Thoracic aorta (tissue), 2 donors: ENCODE measurements around the gene CDHR2. TPM values are rescaled to one million over a fixed set of nuclear protein-coding genes. Genes with fewer than 3 reads are reported as not detected.

ENCODE experiments used
- ATAC-seq: fragments of 150-250 bp; one replicate; pipeline ENCODE4 v1.8.0; 2017; ENCODE audit warnings: low read depth; ENCODE audit not compliant: insufficient number of reproducible peaks, low FRiP score
- DNase-seq: peaks from one replicate; pipeline ENCODE4 v3.0.0-alpha.2; 2020; ENCODE audit warnings: low spot score
- H3K27ac ChIP-seq, 2 donors: fragments of 200-600 bp; sonication (generic); 1 replicate in 1 of 2; 2 replicates in 1 of 2; pipeline ENCODE4 v1.5.1; 2016; ENCODE audit warnings: mild to moderate bottlenecking in 2 of 2, moderate library complexity in 2 of 2
- H3K27me3 ChIP-seq: fragments of 200-600 bp; sonication (generic); replicated peaks from 2 replicates; pipeline ENCODE4 v1.6.0; 2016; ENCODE audit warnings: mild to moderate bottlenecking; ENCODE audit not compliant: insufficient read depth
- H3K36me3 ChIP-seq: fragments of 200-600 bp; sonication (generic); one replicate; pipeline ENCODE4 v1.5.1; 2016
- H3K4me1 ChIP-seq, 2 donors: fragments of 200-600 bp; sonication (generic); 1 replicate in 1 of 2; 2 replicates in 1 of 2; pipeline versions ENCODE4 v1.5.1 to v1.6.0; 2016; ENCODE audit warnings: low read depth in 2 of 2, mild to moderate bottlenecking in 1 of 2; ENCODE audit not compliant: control insufficient read depth in 1 of 2
- H3K4me3 ChIP-seq: fragments of 200-600 bp; sonication (generic); 2 replicates; pipeline ENCODE4 v1.5.1; 2016; ENCODE audit warnings: mild to moderate bottlenecking
- H3K9me3 ChIP-seq: fragments of 200-600 bp; sonication (generic); 2 replicates; pipeline ENCODE4 v1.5.1; 2016
- CTCF ChIP-seq: fragments of 200-600 bp; sonication (generic); IDR thresholded peaks from one replicate; pipeline ENCODE4 v1.5.1; 2019; ENCODE audit warnings: antibody characterized with exemption
- total RNA-seq, 2 donors: library from RNA; depleted of rRNA; stranded (reverse); fragments of >200 nt; gene quantifications; one replicate each; pipeline versions ENCODE4 v1.1.0 to v1.2.3, GENCODE V29; 2016

CDHR2 gene
- total RNA-seq, 2 donors from 2014 or later = not detected

GRCh38 chr5:176633598-176633997 lies 84.5 kb downstream of the CDHR2 start:
- Histone ChIP-seq H3K9me3 (no peaks in the 10 kb centered on the region), H3K27me3 (peaks cover 16% of the 10 kb centered on the region), H3K4me1 (peaks cover 13 to 17% of the 10 kb centered on the region in 2 donors), H3K27ac (no peak overlapping the region), H3K4me3 (no peak overlapping the region), H3K36me3 (no peaks in the 10 kb centered on the region)
- TF ChIP-seq CTCF = no peak
- ATAC-seq (no peak), DNase-seq (no peak)

GRCh38 chr5:176636426-176636825 lies 87.3 kb downstream of the CDHR2 start:
- Histone ChIP-seq H3K36me3 (no peaks in the 10 kb centered on the region), H3K27me3 (peaks cover 4% of the 10 kb centered on the region), H3K4me3 (no peak overlapping the region), H3K27ac (no peak overlapping the region), H3K9me3 (no peaks in the 10 kb centered on the region), H3K4me1 (no peaks in the 10 kb centered on the region)
- no peak for TF ChIP-seq CTCF
- ATAC-seq (no peak), DNase-seq (no peak)

- no peak overlapping the region for H3K4me3 ChIP-seq
- H3K36me3 ChIP-seq = no peaks in the 10 kb centered on the region
- H3K27ac ChIP-seq = no peak overlapping the region
- H3K9me3 ChIP-seq = no peaks in the 10 kb centered on the region
- ATAC-seq (no peak), DNase-seq (no peak)
- H3K4me1 ChIP-seq = no peaks in the 10 kb centered on the region
- H3K27me3 ChIP-seq = no peaks in the 10 kb centered on the region
- TF ChIP-seq CTCF = no peak
Observed at GRCh38 chr5:176637556-176637955, 88.4 kb downstream of the CDHR2 start.

- TF ChIP-seq CTCF = no peak
- Histone ChIP-seq H3K36me3 (no peaks in the 10 kb centered on the region), H3K9me3 (no peaks in the 10 kb centered on the region), H3K4me3 (no peak overlapping the region), H3K4me1 (no peaks in the 10 kb centered on the region), H3K27ac (no peak overlapping the region), H3K27me3 (no peaks in the 10 kb centered on the region)
- no peak for DNase-seq
- ATAC-seq = no peak
Observed at GRCh38 chr5:176638437-176638836, 89.3 kb downstream of the CDHR2 start.

GRCh38 chr5:176639208-176639607 lies 90.1 kb downstream of the CDHR2 start:
- Histone ChIP-seq H3K27ac (no peak overlapping the region), H3K9me3 (no peaks in the 10 kb centered on the region), H3K27me3 (no peaks in the 10 kb centered on the region), H3K4me3 (no peak overlapping the region), H3K4me1 (no peaks in the 10 kb centered on the region), H3K36me3 (no peaks in the 10 kb centered on the region)
- DNase-seq (no peak), ATAC-seq (no peak)
- no peak for TF ChIP-seq CTCF
